Osteocyte (in vitro differentiated cells): ENCODE measurements around the gene OPRL1. TPM values are rescaled to one million over a fixed set of nuclear protein-coding genes. Genes with fewer than 3 reads are reported as not detected.

Source experiments
- DNase-seq: peaks from one replicate; pipeline ENCODE4 v3.0.0; 2021; ENCODE audit warnings: mixed read lengths; ENCODE audit not compliant: unreplicated experiment; ENCODE audit errors: extremely low spot score
- H3K27ac Mint-ChIP-seq: one replicate; pipeline ENCODE4 v1.8.0; 2021; ENCODE audit warnings: mild to moderate bottlenecking, mixed read lengths; ENCODE audit not compliant: unreplicated experiment
- H3K27me3 Mint-ChIP-seq: one replicate; pipeline ENCODE4 v1.8.0; 2021; ENCODE audit warnings: mixed read lengths; ENCODE audit not compliant: unreplicated experiment
- H3K36me3 Mint-ChIP-seq: one replicate; pipeline ENCODE4 v1.8.0; 2021; ENCODE audit warnings: mixed read lengths; ENCODE audit not compliant: unreplicated experiment
- H3K4me1 Mint-ChIP-seq: one replicate; pipeline ENCODE4 v1.8.0; 2021; ENCODE audit warnings: mixed read lengths; ENCODE audit not compliant: unreplicated experiment
- H3K4me3 Mint-ChIP-seq: one replicate; pipeline ENCODE4 v1.8.0; 2021; ENCODE audit warnings: mild to moderate bottlenecking, moderate library complexity, mixed read lengths; ENCODE audit not compliant: unreplicated experiment
- H3K9me3 Mint-ChIP-seq: one replicate; pipeline ENCODE4 v1.8.0; 2021; ENCODE audit warnings: mixed read lengths; ENCODE audit not compliant: unreplicated experiment
- total RNA-seq: library from RNA; stranded (reverse); gene quantifications from 2 replicates; pipeline ENCODE4 v1.2.1, GENCODE V29; 2021
- TF ChIP-seq, protein P1 (sequence below): fragments of 200-600 bp; sonication (generic); IDR thresholded peaks from 2 replicates; pipeline ENCODE4 v1.5.0; 2021; ENCODE audit warnings: antibody characterized with exemption, mild to moderate bottlenecking, moderate library complexity

OPRL1 gene
- total RNA-seq, 1 donor from 2014 or later: 2.1 TPM

DNA sequence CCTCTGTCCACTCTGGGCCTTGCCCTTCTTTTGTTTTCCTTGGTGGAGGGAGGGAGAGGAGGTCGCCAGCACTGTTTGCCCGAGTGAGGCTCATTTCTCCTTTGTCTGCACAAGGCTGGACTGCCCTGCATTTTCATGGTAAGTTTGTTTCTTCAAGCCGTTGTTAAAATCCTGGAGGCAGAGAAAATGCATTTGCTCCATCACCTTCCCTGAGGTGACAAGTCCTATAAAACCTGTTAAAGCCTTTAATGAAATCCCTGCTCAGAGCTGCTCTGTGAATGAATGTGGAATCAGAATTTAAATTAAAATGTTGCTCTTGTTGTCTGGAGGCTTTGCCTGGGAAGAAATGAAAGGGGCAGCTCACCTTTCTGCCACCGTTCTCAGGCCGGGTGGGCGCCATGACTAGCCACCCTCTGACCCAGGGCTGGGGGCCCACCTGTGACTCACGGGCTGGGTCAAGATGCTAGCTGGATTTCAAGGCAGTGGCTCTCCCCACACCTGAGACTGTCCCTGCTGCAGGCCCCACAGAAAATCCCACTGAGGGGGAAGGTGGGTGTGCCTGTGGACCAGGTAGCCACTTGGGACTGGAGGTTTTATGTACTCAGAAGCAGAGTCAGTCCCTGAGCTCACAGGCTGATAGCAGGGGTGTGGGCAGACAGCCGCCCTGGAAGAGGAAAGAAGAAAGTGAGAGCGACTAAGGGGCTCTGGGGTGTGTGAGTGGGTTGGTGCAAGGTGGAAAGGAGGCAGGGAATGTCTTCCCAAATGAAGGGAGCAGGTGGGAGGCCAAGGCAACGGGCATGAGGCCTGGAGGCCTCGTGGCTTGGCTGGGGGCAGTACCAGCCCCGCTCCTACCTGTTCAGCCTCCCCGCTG is 60.4 kb downstream of the OPRL1 start:
- Mint-ChIP-seq H3K27me3 (peaks cover 29% of the 10 kb centered on the region), H3K4me3 (no peak overlapping the region), H3K4me1 (no peaks in the 10 kb centered on the region), H3K27ac (no peak overlapping the region), H3K36me3 (no peaks in the 10 kb centered on the region), H3K9me3 (peaks cover 10% of the 10 kb centered on the region)
- TF ChIP-seq, protein P1, sequence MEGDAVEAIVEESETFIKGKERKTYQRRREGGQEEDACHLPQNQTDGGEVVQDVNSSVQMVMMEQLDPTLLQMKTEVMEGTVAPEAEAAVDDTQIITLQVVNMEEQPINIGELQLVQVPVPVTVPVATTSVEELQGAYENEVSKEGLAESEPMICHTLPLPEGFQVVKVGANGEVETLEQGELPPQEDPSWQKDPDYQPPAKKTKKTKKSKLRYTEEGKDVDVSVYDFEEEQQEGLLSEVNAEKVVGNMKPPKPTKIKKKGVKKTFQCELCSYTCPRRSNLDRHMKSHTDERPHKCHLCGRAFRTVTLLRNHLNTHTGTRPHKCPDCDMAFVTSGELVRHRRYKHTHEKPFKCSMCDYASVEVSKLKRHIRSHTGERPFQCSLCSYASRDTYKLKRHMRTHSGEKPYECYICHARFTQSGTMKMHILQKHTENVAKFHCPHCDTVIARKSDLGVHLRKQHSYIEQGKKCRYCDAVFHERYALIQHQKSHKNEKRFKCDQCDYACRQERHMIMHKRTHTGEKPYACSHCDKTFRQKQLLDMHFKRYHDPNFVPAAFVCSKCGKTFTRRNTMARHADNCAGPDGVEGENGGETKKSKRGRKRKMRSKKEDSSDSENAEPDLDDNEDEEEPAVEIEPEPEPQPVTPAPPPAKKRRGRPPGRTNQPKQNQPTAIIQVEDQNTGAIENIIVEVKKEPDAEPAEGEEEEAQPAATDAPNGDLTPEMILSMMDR: no peak
- DNase-seq: no peak

DNA sequence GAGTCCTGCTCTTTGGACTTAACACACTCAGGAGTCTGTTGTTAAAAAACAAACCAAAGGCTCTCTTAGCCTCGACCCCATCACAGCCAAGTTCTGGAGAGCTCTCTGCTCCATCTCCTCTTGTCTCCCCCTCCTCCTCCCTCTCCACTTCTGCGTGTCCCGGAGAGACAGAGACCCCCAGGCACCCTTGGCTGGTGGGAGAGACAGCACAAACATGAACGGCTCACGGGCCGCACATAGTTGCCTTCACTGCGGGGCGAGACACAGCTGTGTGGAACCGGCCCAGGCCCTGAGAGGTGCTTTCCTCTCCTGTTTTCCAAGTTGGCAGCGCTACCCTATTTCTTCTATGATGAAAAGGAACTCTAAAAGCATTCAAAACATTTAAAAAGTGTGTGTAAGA is 61.1 kb downstream of the OPRL1 start:
- Mint-ChIP-seq H3K9me3 (peaks cover 10% of the 10 kb centered on the region), H3K4me1 (no peaks in the 10 kb centered on the region), H3K36me3 (no peaks in the 10 kb centered on the region), H3K27me3 (peaks cover 26% of the 10 kb centered on the region), H3K4me3 (no peak overlapping the region), H3K27ac (no peak overlapping the region)
- TF ChIP-seq, protein P1: no peak
- DNase-seq: no peak

GRCh38 chr20:64142590-64142989 is 62.7 kb downstream of the OPRL1 start:
- H3K27ac Mint-ChIP-seq: no peak overlapping the region
- H3K27me3 Mint-ChIP-seq: peaks cover 24% of the 10 kb centered on the region
- H3K9me3 Mint-ChIP-seq: peaks cover 10% of the 10 kb centered on the region
- DNase-seq: no peak
- H3K36me3 Mint-ChIP-seq: no peaks in the 10 kb centered on the region
- H3K4me3 Mint-ChIP-seq: no peak overlapping the region
- TF ChIP-seq, protein P1: no peak
- H3K4me1 Mint-ChIP-seq: no peaks in the 10 kb centered on the region

GRCh38 chr20:64143018-64143801 is 63.3 kb downstream of the OPRL1 start:
- TF ChIP-seq, protein P1: no peak
- DNase-seq: no peak
- H3K9me3 Mint-ChIP-seq: peaks cover 10% of the 10 kb centered on the region

More at GRCh38 chr20:64143018-64143801, 63.3 kb downstream of the OPRL1 start:
- H3K4me3 Mint-ChIP-seq: no peak overlapping the region
- no peaks in the 10 kb centered on the region for H3K36me3 Mint-ChIP-seq
- peaks cover 27% of the 10 kb centered on the region for H3K27me3 Mint-ChIP-seq
- H3K27ac Mint-ChIP-seq: no peak overlapping the region
- no peaks in the 10 kb centered on the region for H3K4me1 Mint-ChIP-seq
